Inflammatory macrophage treated with lipopolysaccharide for 4 hours (primary cell): ENCODE data around the gene CMBL.
"Not testable (repeated sequence)": the region's sequence is repeated elsewhere in the genome, so short reads cannot be mapped to it uniquely, and the experiment has no call there.

Experiments
- DNase-seq: peaks from one replicate; pipeline ENCODE4 v3.0.0-alpha.2; 2020

The CMBL gene

DNA sequence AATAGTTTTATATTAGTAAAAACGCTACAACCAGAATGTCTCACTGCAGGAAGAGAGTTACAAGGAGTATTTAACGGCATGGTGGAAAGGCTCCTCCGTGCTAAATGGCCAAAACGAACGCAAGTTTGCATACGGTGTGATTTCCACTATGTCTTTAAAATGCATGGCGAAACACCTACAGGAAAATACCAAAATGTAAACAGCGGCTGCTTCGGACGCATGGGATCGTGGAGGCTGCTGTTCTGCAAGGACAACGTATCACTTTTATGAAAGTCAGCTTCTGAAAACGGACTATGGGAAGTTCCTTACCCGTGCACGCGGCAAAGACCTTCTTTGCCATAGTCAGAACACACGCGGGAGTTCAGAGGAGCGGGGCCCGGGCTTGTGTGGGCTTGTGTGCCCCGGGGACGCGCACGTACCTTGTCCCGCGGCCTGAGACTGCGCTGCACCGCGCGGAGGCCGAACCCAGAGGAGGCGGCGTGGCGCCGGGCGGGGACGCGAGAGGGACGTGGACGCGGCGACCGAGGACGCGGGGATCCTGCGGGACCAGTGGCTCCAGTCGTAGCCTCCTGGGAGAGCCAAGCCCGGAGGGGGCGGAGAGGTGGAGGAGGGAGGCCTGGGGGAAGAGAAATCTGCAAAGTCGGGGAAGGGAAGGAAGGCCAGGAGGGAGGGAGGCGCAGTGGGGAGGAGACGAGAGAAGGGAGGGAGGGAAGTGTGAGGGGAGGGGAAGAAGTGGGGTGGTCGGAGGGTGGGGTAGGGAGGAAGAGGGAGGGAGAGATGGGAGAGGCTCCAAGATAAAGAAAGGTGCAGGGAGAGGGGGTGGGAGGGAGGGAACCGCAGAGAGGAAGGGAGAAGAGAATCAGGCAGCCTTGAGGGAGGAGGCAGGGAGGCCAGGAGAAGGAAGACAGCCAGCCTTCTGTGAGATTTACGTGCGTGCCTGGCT, at the start of gene CMBL:
Gene CMBL (minus strand): TSS at position 697 of the 943 bp plus-strand sequence. CDS start 17,140 bp downstream, outside the sequence.
- peak; percentile 23 for DNase-seq

- peak; percentile 65 for DNase-seq
Measured at GRCh38 chr5:10355071-10355889, 47.6 kb upstream of the CMBL start.

- peak; percentile 39 for DNase-seq
Measured at GRCh38 chr5:10354048-10354872, 46.6 kb upstream of the CMBL start.

GRCh38 chr5:10353241-10354047, 45.7 kb upstream of the CMBL start, which contains the start of gene MARCHF6:
Gene MARCHF6 (plus strand): TSS chr5:10353695. CDS start chr5:10353899, 204 bp downstream.
- DNase-seq = peak; percentile 90

- peak; percentile 95 for DNase-seq
Measured at GRCh38 chr5:10352430-10353240, 44.9 kb upstream of the CMBL start.

DNA sequence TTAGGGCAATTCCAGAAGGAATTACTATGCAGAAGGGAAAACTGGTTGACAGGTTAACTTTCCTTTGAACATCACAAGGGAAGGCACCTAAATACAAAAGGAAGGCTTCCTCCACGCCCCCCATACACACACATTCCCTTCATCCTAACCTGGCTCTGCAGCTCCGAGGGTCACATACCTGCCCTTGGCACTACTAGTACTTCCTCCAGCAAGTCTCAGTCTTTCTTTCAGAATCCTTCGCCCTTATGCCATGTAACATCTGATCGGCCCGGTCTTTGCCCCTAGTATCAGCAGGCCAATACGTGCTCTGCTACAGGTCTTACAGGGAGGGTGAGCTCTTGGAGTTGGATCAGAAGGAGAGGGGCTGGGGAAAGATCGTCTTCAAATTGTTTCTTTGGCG, 44.2 kb upstream of the CMBL start:
- no peak for DNase-seq

GRCh38 chr5:10351199-10351905, 43.6 kb upstream of the CMBL start:
- DNase-seq = no peak

DNA sequence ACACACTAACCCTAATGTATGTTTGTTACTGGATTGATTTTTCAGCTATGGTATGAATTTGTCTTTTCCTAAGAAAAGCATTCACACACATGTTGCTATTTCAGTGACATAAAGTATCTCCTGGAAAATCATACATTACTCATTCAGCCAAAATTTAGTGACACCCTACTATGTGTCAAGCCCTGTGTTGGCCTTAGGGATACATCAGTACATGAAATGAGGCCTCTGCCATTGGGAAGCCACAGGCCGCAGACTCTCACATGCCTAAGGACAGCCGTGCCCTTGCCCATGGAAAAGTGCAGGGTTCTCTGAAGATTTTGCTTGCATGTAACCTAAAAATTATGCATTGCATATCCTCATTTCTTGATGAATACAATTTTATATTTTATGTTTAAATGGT, 40.6 kb upstream of the CMBL start:
- DNase-seq = no peak

DNA sequence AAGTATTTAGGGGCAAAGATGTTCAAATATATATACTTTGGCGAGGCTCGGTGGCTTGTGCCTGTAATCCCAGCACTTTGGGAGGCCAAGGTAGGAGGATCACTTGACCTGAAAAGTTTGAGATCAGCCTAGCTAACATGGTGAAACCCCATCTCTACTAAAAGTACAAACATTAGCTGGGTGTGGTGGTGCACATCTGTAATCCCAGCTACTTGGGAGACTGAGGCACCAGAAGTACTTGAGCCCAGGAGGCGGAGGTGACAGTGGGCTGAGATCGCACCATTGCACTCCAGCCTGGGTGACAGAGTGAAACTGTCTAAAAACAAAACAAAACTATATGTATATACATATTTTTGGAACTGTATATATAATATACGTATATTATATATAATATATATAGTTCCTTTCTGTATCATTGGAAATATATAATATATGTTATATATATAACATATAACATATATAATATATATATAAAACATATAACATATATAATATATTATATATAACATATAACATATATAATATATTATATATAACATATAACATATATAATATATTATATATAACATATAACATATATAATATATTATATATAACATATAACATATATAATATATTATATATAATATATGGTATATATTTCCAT, 36.9 kb upstream of the CMBL start:
- DNase-seq = not testable (repeated sequence)

DNA sequence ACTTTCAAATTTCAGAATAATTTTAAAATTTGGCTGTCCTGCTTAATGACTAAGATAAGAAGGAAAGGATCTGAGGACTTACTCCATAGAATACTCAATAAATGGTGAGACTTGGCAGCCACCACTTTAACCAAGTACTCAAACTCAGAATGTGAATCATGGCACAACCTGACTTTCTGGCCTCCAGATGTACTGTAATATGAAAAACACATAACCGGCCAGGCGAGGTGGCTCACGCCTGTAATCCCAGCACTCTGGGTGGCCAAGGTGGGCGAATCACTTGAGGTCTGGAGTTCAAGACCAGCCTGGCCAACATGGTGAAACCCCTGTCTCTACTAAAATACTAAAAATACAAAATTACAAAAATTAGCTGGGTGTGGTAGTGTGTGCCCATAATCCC, 35.8 kb upstream of the CMBL start:
- no peak for DNase-seq

GRCh38 chr5:10339958-10340357, 32.3 kb upstream of the CMBL start:
- no peak for DNase-seq

DNA sequence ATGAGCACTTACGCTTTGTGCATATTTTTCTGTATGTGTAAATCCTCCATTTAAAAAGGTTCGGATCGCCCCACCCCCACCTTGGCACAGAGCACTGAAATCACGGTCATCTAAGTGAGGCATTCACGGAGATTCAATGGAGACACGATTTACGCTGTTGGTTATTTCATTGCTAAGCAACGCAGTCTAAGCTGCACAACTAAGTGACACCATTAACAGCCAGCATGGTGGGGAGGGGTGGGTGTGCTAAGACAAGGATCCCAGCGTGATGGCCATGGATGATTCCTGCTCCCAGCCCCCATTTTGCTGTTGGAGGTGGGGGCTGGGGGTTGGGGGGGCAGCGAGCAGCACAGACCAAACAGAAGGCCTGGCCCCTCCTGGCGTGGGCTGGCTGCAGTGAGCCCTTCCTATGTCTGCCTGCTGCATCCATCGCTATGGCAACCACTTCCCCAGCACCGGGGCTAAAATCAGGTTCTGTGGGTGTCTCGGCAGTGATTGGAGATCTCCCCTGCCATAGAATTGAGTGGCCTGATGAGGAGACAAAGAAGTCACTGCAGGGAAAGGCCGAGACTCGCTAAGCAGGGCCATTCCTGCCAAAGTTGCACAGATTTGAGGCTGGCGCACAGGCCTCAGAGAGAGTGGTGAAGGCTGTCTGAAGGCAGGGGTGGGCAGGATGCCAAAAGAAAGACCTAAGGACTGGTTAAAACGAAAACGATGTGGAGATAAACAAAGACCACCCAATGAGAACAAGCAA, 31.5 kb upstream of the CMBL start:
- no peak for DNase-seq

GRCh38 chr5:10338686-10339057, 31.0 kb upstream of the CMBL start:
- no peak for DNase-seq

GRCh38 chr5:10337986-10338385, 30.3 kb upstream of the CMBL start:
- DNase-seq = no peak

DNA sequence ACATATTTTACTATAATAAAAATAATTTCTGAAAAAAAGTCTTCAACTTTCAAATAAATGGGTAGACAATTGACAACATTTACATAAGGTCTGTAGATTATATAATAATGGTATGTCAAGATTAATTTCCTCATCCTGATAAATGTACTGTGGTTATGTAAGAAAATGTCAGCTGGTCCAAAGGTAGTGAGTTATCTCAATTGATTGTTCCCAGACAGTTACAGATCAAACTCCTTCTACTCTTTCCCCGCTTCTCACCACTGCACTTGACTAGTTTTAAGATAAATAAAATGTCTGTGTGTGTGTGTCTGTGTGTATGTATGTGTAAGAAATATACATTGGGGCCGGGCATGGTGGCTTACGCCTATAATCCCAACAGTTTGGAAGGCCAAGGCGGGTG, 29.4 kb upstream of the CMBL start:
- no peak for DNase-seq

- no peak for DNase-seq
Measured at GRCh38 chr5:10335711-10336470, 28.2 kb upstream of the CMBL start.

- DNase-seq = peak; percentile 23
Measured at GRCh38 chr5:10334831-10335230, 27.1 kb upstream of the CMBL start.
